SK-N-SH (cell line): ENCODE data around the gene SLC17A5. TPM values are rescaled to one million over a fixed set of nuclear protein-coding genes. Genes with fewer than 3 reads are reported as not detected.
"Not testable (repeated sequence)": the region's sequence is repeated elsewhere in the genome, so short reads cannot be mapped to it uniquely, and the experiment has no call there.

Experiments used
- CTCF ChIA-PET: fragments of 300-600, 350-600 bp; formaldehyde crosslinking; extraction: SDS; loops from one replicate; lab custom pipeline; 2021; lab: Yijun Ruan, JAX
- POLR2A ChIA-PET: fragments of 350-600 bp; sonication (Branson Sonifier 250); formaldehyde crosslinking; extraction: SDS; loops from one replicate; lab custom pipeline; 2020; ENCODE audit warnings: antibody characterized with exemption, inconsistent platforms; lab: Yijun Ruan, JAX
- DNase-seq: peaks from one replicate; pipeline ENCODE4 v3.0.0; 2012
- H2AFZ ChIP-seq: fragments of 200-600 bp; sonication (generic); 2 replicates; pipeline ENCODE4 v1.8.1; 2016; ENCODE audit warnings: antibody characterized with exemption, mild to moderate bottlenecking, low read depth
- H3F3A ChIP-seq: fragments of 200-600 bp; sonication (generic); replicated peaks from 2 replicates; pipeline ENCODE3; 2016; ENCODE audit warnings: antibody characterized with exemption, mild to moderate bottlenecking; ENCODE audit not compliant: insufficient read depth
- H3K27ac ChIP-seq, 2 experiments: fragments of 200-500 bp in 1 of 2; fragments of 200-600 bp in 1 of 2; sonication (Bioruptor generic) in 1 of 2; sonication (generic), shearing (Covaris generic) in 1 of 2; 2 replicates each; pipeline versions ENCODE4 v1.5.1 to v1.6.1; 2014 to 2016; ENCODE audit warnings: low read depth in 2 of 2, inconsistent platforms in 1 of 2, low read length in 1 of 2, mild to moderate bottlenecking in 1 of 2, mixed read lengths in 1 of 2
- H3K27me3 ChIP-seq: fragments of 200-600 bp; sonication (generic), shearing (Covaris generic); 2 replicates; pipeline ENCODE4 v1.6.1; 2016; ENCODE audit warnings: mixed run types; ENCODE audit not compliant: insufficient read depth
- H3K36me3 ChIP-seq, 2 experiments: fragments of 200-500 bp in 1 of 2; fragments of 200-600 bp in 1 of 2; sonication (Bioruptor generic) in 1 of 2; sonication (generic) in 1 of 2; replicated peaks in 1 of 2; 2 replicates each; pipeline versions ENCODE3 to v1.5.1; 2014 to 2016; ENCODE audit warnings: low read length in 1 of 2, mild to moderate bottlenecking in 1 of 2; ENCODE audit not compliant: insufficient read depth in 2 of 2, control insufficient read depth in 1 of 2
- H3K4me1 ChIP-seq, 2 experiments: fragments of 200-500 bp in 1 of 2; fragments of 200-600 bp in 1 of 2; sonication (Bioruptor generic) in 1 of 2; sonication (generic), shearing (Covaris generic) in 1 of 2; 2 replicates each; pipeline versions ENCODE4 v1.5.1 to v1.6.1; 2014 to 2016; ENCODE audit warnings: low read depth in 1 of 2, low read length in 1 of 2, mixed run types in 1 of 2; ENCODE audit not compliant: insufficient read depth in 2 of 2, control insufficient read depth in 1 of 2
- H3K4me2 ChIP-seq: fragments of 200-600 bp; sonication (generic), shearing (Covaris generic); 2 replicates; pipeline ENCODE4 v1.6.1; 2017; ENCODE audit warnings: mixed run types
- H3K4me3 ChIP-seq, 2 experiments: fragments of 200-500 bp in 1 of 2; fragments of 200-600 bp in 1 of 2; sonication (Bioruptor generic) in 1 of 2; sonication (generic), shearing (Covaris generic) in 1 of 2; 2 replicates each; pipeline versions ENCODE4 v1.5.1 to v1.8.1; 2014 to 2016; ENCODE audit warnings: low read depth in 2 of 2, inconsistent platforms in 1 of 2, low read length in 1 of 2, mild to moderate bottlenecking in 1 of 2, mixed read lengths in 1 of 2, moderate library complexity in 1 of 2
- H3K79me2 ChIP-seq: fragments of 200-600 bp; sonication (generic); 2 replicates; pipeline ENCODE4 v1.8.1; 2017; ENCODE audit warnings: mild to moderate bottlenecking; ENCODE audit not compliant: insufficient read depth
- H3K9ac ChIP-seq: fragments of 200-600 bp; sonication (generic); 2 replicates; pipeline ENCODE4 v1.6.1; 2017; ENCODE audit warnings: mixed run types
- H3K9me2 ChIP-seq: fragments of 200-600 bp; sonication (generic); 2 replicates; pipeline ENCODE4 v1.6.1; 2017; ENCODE audit warnings: mixed run types
- H3K9me3 ChIP-seq: fragments of 200-600 bp; sonication (generic); 2 replicates; pipeline ENCODE4 v1.6.1; 2017; ENCODE audit warnings: mixed run types, mild to moderate bottlenecking, moderate library complexity
- H4K20me1 ChIP-seq: fragments of 200-600 bp; sonication (generic); 2 replicates; pipeline ENCODE4 v1.6.1; 2017; ENCODE audit warnings: mild to moderate bottlenecking, mixed run types; ENCODE audit not compliant: insufficient read depth
- FOSL2 ChIP-seq: IDR thresholded peaks from 2 replicates; pipeline ENCODE4 v1.4.0; 2012; ENCODE audit warnings: low read depth, mild to moderate bottlenecking, moderate library complexity, borderline replicate concordance
- FOXJ3 ChIP-seq: sonication (generic); formaldehyde crosslinking; IDR thresholded peaks from 2 replicates; pipeline ENCODE4 v1.5.1; 2020; ENCODE audit warnings: mild to moderate bottlenecking, missing genetic modification reagents
- FOXM1 ChIP-seq: IDR thresholded peaks from 2 replicates; pipeline ENCODE4 v1.4.0; 2012; ENCODE audit warnings: low read depth, mild to moderate bottlenecking
- MEF2A ChIP-seq: IDR thresholded peaks from 2 replicates; pipeline ENCODE4 v1.4.0; 2012; ENCODE audit warnings: low read depth, borderline replicate concordance
- MXI1 ChIP-seq: IDR thresholded peaks from 2 replicates; pipeline ENCODE4 v1.6.1; 2012; ENCODE audit warnings: mild to moderate bottlenecking, low read depth, low read length, improper control_type of control experiment
- NRF1 ChIP-seq: IDR thresholded peaks from 2 replicates; pipeline ENCODE4 v1.6.1; 2012; ENCODE audit warnings: low read depth, mild to moderate bottlenecking, low read length
- POLR2AphosphoS5 ChIP-seq: IDR thresholded peaks from 2 replicates; pipeline ENCODE4 v1.6.1; 2012; ENCODE audit warnings: low read depth, low read length
- RAD21 ChIP-seq: IDR thresholded peaks from 2 replicates; pipeline ENCODE4 v1.6.1; 2012; ENCODE audit warnings: mild to moderate bottlenecking, low read length
- RCOR1 ChIP-seq: fragments of 150-350 bp; IDR thresholded peaks from 2 replicates; pipeline ENCODE4 v1.6.1; 2017; ENCODE audit warnings: antibody characterized with exemption, low read length
- SMC3 ChIP-seq: IDR thresholded peaks from 2 replicates; pipeline ENCODE4 v1.6.1; 2012; ENCODE audit warnings: low read depth, low read length, improper control_type of control experiment
- TCF12 ChIP-seq: IDR thresholded peaks from 2 replicates; pipeline ENCODE4 v1.4.0; 2012
- TEAD4 ChIP-seq: IDR thresholded peaks from 2 replicates; pipeline ENCODE4 v1.4.0; 2012; ENCODE audit warnings: mild to moderate bottlenecking, borderline replicate concordance; ENCODE audit not compliant: insufficient read depth
- WGBS: methylation state at CpG from one replicate; pipeline ENCODE4 v1.1.6; 2017; ENCODE audit warnings: low lambda C conversion rate; 5-methylcytosine and 5-hydroxymethylcytosine counted together
- polyA plus RNA-seq, 3 experiments: library from polyadenylated mRNA; depleted of rRNA; stranded (reverse); fragments of >200 nt; gene quantifications; 2 replicates each; pipeline ENCODE4 v1.2.3, GENCODE V29; 2012
- TF ChIP-seq, protein P1 (sequence below): IDR thresholded peaks from 2 replicates; pipeline ENCODE4 v1.4.0; 2012; ENCODE audit warnings: low read depth, borderline replicate concordance
- TF ChIP-seq, protein P2 (sequence below): IDR thresholded peaks from 2 replicates; pipeline ENCODE4 v1.4.0; 2012; ENCODE audit warnings: low read depth
- TF ChIP-seq, protein P3 (sequence below): IDR thresholded peaks from 2 replicates; pipeline ENCODE4 v1.4.0; 2012; ENCODE audit warnings: low read depth, borderline replicate concordance
- TF ChIP-seq, protein P4 (sequence below): IDR thresholded peaks from 2 replicates; pipeline ENCODE4; 2012

Gene SLC17A5
- polyA plus RNA-seq, 1 of the 3 experiments (the other 2 are of a cell fraction) = 9.2 TPM

DNA sequence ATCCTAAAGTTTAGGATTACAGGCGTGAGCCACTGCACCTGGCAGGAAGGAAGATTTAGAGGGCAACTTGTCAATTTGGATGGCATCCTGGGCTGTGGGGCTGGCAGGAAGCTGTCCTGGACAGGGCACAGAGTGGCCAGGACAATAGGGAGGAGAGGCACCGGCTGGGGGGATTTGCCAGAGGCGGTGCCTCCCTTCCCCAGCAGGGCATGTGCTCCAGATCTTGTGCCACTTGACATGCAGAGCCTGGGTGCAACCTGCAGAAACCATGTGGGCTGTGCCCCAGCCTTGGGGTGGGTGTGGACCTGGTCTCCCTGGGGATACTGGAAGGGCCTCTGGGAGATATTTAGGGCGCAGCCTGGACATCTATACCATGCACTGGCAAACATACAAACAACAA, 74.4 kb downstream of the SLC17A5 start:
- no peak for TF ChIP-seq FOSL2
- TF ChIP-seq, protein P1, sequence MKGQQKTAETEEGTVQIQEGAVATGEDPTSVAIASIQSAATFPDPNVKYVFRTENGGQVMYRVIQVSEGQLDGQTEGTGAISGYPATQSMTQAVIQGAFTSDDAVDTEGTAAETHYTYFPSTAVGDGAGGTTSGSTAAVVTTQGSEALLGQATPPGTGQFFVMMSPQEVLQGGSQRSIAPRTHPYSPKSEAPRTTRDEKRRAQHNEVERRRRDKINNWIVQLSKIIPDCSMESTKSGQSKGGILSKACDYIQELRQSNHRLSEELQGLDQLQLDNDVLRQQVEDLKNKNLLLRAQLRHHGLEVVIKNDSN = no peak
- TF ChIP-seq, protein P2, sequence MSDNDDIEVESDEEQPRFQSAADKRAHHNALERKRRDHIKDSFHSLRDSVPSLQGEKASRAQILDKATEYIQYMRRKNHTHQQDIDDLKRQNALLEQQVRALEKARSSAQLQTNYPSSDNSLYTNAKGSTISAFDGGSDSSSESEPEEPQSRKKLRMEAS = no peak
- TF ChIP-seq TEAD4 = no peak
- TF ChIP-seq TCF12 = no peak
- no peak for TF ChIP-seq SMC3
- no peak for TF ChIP-seq RCOR1
- no peak for TF ChIP-seq RAD21
- peaks cover 34% of the 10 kb centered on the region for H3F3A ChIP-seq
- CTCF ChIA-PET = no interaction called here
- DNase-seq = no peak
- H3K9me3 ChIP-seq = no peaks in the 10 kb centered on the region; the same call in 1 of the 2 replicates
- H3K36me3 ChIP-seq = no peaks in the 10 kb centered on the region
- no peaks in the 10 kb centered on the region for H3K79me2 ChIP-seq
- POLR2A ChIA-PET = no interaction called here
- peak overlapping the region; percentile 79 to 99; a peak in 3 of 4 replicates for H3K27ac ChIP-seq
- no peaks in the 10 kb centered on the region for H3K27me3 ChIP-seq
- peaks cover 4 to 18% of the 10 kb centered on the region in 2 experiments; a peak in 3 of 4 replicates for H3K4me1 ChIP-seq
- H3K4me3 ChIP-seq = no peak overlapping the region
- H4K20me1 ChIP-seq = no peaks in the 10 kb centered on the region
- peak overlapping the region; percentile 79; the same call in 1 of the 2 replicates for H2AFZ ChIP-seq
- no peaks in the 10 kb centered on the region for H3K9me2 ChIP-seq
- peak overlapping the region; percentile 92 for H3K9ac ChIP-seq
- WGBS = 58% methylated on average over 4 of the region's 4 CpGs
- peak overlapping the region; percentile 54 for H3K4me2 ChIP-seq

DNA sequence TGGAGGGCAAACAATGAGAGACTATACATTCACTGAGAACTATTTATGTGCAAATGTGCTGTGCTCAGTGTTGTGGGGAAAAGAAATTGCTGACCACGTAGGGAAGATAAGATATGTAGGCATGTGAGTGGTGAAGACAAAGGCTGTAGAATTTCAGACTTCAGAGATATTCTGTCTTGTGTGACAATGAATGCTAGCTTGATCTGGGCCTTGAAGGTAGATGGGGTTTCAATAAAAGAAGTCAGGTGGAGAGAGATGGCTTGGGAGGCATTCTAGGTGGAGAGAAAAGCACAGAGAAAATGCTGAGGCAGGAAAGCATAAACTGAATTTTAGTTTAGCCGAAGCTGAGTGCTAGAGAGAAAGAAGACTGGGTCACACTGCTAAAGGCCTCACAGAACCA, 76.1 kb downstream of the SLC17A5 start:
- Histone ChIP-seq H3K4me3 (no peak overlapping the region), H3K9me3 (no peaks in the 10 kb centered on the region; the same call in 1 of the 2 replicates), H3K4me1 (peaks cover 4 to 18% of the 10 kb centered on the region in 2 experiments; a peak in 3 of 4 replicates), H2AFZ (no peak overlapping the region), H3K4me2 (no peak overlapping the region), H3K79me2 (no peaks in the 10 kb centered on the region), H3K27ac (no peak overlapping the region), H3K9ac (no peak overlapping the region), H3K27me3 (no peaks in the 10 kb centered on the region), H3F3A (peaks cover 34% of the 10 kb centered on the region), H4K20me1 (no peaks in the 10 kb centered on the region), H3K9me2 (no peaks in the 10 kb centered on the region), H3K36me3 (no peaks in the 10 kb centered on the region)
- no peak for DNase-seq
- 94% methylated on average over 2 of the region's 2 CpGs for WGBS
- POLR2A ChIA-PET = no interaction called here
- CTCF ChIA-PET = interaction anchor here (0.7 kb wide), 1 partner anchor 188 kb away, joined by 4 read pairs; no protein-coding TSS in a partner anchor
- TF ChIP-seq, protein P2 = no peak
- TF ChIP-seq MXI1 (no peak), FOXM1 (no peak), POLR2AphosphoS5 (no peak), NRF1 (no peak), FOXJ3 (CRISPR knock-in tag) (no peak), FOSL2 (no peak), MEF2A (no peak), SMC3 (no peak)
- TF ChIP-seq, protein P3, sequence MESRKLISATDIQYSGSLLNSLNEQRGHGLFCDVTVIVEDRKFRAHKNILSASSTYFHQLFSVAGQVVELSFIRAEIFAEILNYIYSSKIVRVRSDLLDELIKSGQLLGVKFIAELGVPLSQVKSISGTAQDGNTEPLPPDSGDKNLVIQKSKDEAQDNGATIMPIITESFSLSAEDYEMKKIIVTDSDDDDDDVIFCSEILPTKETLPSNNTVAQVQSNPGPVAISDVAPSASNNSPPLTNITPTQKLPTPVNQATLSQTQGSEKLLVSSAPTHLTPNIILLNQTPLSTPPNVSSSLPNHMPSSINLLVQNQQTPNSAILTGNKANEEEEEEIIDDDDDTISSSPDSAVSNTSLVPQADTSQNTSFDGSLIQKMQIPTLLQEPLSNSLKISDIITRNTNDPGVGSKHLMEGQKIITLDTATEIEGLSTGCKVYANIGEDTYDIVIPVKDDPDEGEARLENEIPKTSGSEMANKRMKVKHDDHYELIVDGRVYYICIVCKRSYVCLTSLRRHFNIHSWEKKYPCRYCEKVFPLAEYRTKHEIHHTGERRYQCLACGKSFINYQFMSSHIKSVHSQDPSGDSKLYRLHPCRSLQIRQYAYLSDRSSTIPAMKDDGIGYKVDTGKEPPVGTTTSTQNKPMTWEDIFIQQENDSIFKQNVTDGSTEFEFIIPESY = no peak
- TF ChIP-seq, protein P4, sequence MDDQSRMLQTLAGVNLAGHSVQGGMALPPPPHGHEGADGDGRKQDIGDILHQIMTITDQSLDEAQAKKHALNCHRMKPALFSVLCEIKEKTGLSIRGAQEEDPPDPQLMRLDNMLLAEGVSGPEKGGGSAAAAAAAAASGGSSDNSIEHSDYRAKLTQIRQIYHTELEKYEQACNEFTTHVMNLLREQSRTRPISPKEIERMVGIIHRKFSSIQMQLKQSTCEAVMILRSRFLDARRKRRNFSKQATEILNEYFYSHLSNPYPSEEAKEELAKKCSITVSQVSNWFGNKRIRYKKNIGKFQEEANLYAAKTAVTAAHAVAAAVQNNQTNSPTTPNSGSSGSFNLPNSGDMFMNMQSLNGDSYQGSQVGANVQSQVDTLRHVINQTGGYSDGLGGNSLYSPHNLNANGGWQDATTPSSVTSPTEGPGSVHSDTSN = no peak

DNA sequence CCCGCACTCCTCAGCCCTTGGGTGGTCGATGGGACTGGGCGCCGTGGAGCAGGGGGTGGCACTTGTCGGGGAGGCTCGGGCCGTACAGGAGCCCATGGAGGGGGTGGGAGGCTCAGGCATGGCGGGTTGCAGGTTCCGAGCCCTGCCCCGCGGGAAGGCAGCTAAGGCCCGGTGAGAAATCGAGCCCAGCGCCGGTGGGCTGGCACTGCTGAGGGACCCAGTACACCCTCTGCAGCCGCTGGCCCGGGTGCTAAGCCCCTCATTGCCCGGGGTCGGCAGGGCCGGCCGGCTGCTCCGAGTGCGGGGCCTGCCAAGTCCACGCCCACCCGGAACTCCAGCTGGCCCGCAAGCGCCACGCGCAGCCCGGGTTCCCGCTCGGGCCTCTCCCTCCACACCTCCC, 81.3 kb downstream of the SLC17A5 start:
- DNase-seq, H3K4me1 ChIP-seq, H2AFZ ChIP-seq, H3K36me3 ChIP-seq, POLR2A ChIA-PET, H3K9me2 ChIP-seq, H3K4me3 ChIP-seq, CTCF ChIA-PET, H3K9ac ChIP-seq, H3K27me3 ChIP-seq, H3K4me2 ChIP-seq, H3K79me2 ChIP-seq, H3K9me3 ChIP-seq, H4K20me1 ChIP-seq, H3K27ac ChIP-seq, H3F3A ChIP-seq: not testable (repeated sequence)
- WGBS = 96% methylated on average over 5 of the region's 32 CpGs
